Osteocyte (in vitro differentiated cells): Measurements from ENCODE around the gene GPRIN3. TPM values are rescaled to one million over a fixed set of nuclear protein-coding genes. Genes with fewer than 3 reads are reported as not detected.

Experiments used
- DNase-seq: peaks from one replicate; pipeline ENCODE4 v3.0.0; 2021; ENCODE audit warnings: mixed read lengths; ENCODE audit not compliant: unreplicated experiment; ENCODE audit errors: extremely low spot score
- H3K27ac Mint-ChIP-seq: one replicate; pipeline ENCODE4 v1.8.0; 2021; ENCODE audit warnings: mild to moderate bottlenecking, mixed read lengths; ENCODE audit not compliant: unreplicated experiment
- H3K27me3 Mint-ChIP-seq: one replicate; pipeline ENCODE4 v1.8.0; 2021; ENCODE audit warnings: mixed read lengths; ENCODE audit not compliant: unreplicated experiment
- H3K36me3 Mint-ChIP-seq: one replicate; pipeline ENCODE4 v1.8.0; 2021; ENCODE audit warnings: mixed read lengths; ENCODE audit not compliant: unreplicated experiment
- H3K4me1 Mint-ChIP-seq: one replicate; pipeline ENCODE4 v1.8.0; 2021; ENCODE audit warnings: mixed read lengths; ENCODE audit not compliant: unreplicated experiment
- H3K4me3 Mint-ChIP-seq: one replicate; pipeline ENCODE4 v1.8.0; 2021; ENCODE audit warnings: mild to moderate bottlenecking, moderate library complexity, mixed read lengths; ENCODE audit not compliant: unreplicated experiment
- H3K9me3 Mint-ChIP-seq: one replicate; pipeline ENCODE4 v1.8.0; 2021; ENCODE audit warnings: mixed read lengths; ENCODE audit not compliant: unreplicated experiment
- CTCF ChIP-seq: fragments of 200-600 bp; sonication (generic); IDR thresholded peaks from 2 replicates; pipeline ENCODE4 v1.5.0; 2021; ENCODE audit warnings: antibody characterized with exemption, mild to moderate bottlenecking, moderate library complexity
- total RNA-seq: library from RNA; stranded (reverse); gene quantifications from 2 replicates; pipeline ENCODE4 v1.2.1, GENCODE V29; 2021

GPRIN3 gene
- total RNA-seq, 1 donor from 2014 or later, result not detected

GRCh38 chr4:89217604-89218003 is 90.0 kb downstream of the GPRIN3 start:
- H3K27ac Mint-ChIP-seq, result no peak overlapping the region
- H3K4me3 Mint-ChIP-seq, result no peak overlapping the region
- no peaks in the 10 kb centered on the region for H3K36me3 Mint-ChIP-seq
- peaks cover 26% of the 10 kb centered on the region for H3K27me3 Mint-ChIP-seq
- no peak for DNase-seq
- TF ChIP-seq CTCF, result no peak
- no peaks in the 10 kb centered on the region for H3K4me1 Mint-ChIP-seq
- no peaks in the 10 kb centered on the region for H3K9me3 Mint-ChIP-seq

- no peak for TF ChIP-seq CTCF
- Mint-ChIP-seq H3K27ac (no peak overlapping the region), H3K9me3 (peaks cover 4% of the 10 kb centered on the region), H3K36me3 (no peaks in the 10 kb centered on the region), H3K27me3 (peaks cover 28% of the 10 kb centered on the region), H3K4me1 (no peaks in the 10 kb centered on the region), H3K4me3 (no peak overlapping the region)
- DNase-seq, result no peak
These were observed 90.7 kb downstream of the GPRIN3 start for GRCh38 chr4:89216866-89217265.

- no peak for TF ChIP-seq CTCF
- H3K27me3 Mint-ChIP-seq, result peaks cover 30% of the 10 kb centered on the region
- no peak for DNase-seq
These were observed 91.2 kb downstream of the GPRIN3 start for GRCh38 chr4:89216422-89216821.

GRCh38 chr4:89215736-89216135 is 91.9 kb downstream of the GPRIN3 start:
- Mint-ChIP-seq H3K9me3 (peaks cover 4% of the 10 kb centered on the region), H3K27ac (no peak overlapping the region), H3K4me3 (no peak overlapping the region), H3K4me1 (no peaks in the 10 kb centered on the region), H3K36me3 (no peaks in the 10 kb centered on the region), H3K27me3 (peaks cover 29% of the 10 kb centered on the region)
- DNase-seq, result no peak
- no peak for TF ChIP-seq CTCF

More at GRCh38 chr4:89216422-89216821, 91.2 kb downstream of the GPRIN3 start:
- Mint-ChIP-seq H3K4me3 (no peak overlapping the region), H3K36me3 (no peaks in the 10 kb centered on the region), H3K27ac (no peak overlapping the region), H3K9me3 (peaks cover 4% of the 10 kb centered on the region), H3K4me1 (no peaks in the 10 kb centered on the region)

- Mint-ChIP-seq H3K27ac (no peak overlapping the region), H3K9me3 (peaks cover 4% of the 10 kb centered on the region), H3K4me1 (no peaks in the 10 kb centered on the region), H3K4me3 (no peak overlapping the region), H3K36me3 (no peaks in the 10 kb centered on the region), H3K27me3 (peaks cover 36% of the 10 kb centered on the region)
- DNase-seq, result no peak
- no peak for TF ChIP-seq CTCF
These were observed 93.3 kb downstream of the GPRIN3 start for GRCh38 chr4:89214308-89214707.
